Measurements from ENCODE around the gene APBA1.

The APBA1 gene

DNA sequence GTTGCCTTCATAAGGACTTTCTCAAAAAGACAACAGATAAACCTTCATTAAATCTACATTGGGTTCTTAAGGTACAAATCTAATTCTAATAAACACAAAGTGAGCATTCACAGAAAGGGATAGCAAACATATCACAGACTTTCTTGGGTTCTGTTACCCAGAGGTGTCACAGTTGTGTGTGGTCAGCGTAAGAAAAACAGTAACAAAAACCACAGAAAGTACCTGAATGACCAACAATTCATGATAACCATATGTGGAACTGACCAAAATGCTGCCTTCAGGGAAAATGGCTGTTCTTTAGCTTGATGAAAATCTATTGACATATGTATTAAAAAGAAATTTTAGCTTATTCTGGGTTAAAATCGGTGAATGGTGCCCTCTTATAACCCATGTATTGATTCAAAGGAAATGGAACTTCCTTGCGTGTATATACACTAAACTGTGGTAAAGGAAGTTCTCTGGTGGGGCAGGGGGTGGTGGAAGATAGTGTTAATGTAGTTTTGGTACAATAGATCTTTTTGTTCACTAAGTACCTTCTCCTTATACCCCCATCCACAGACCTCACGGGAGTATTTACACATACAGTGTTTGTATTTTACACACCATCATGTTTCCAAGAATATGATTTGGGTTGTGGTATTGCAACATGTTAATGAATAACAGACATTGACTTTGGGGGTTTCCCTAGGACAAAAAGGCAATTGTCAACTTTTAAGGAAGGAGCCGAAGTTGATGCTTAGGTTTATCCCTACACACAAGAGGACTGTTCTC is 152.5 kb downstream of the APBA1 start:
- DNase-seq (ENCODE audit: low read depth) = no peak

GRCh38 chr9:69516353-69517322 is 155.5 kb downstream of the APBA1 start:
- DNase-seq (ENCODE audit: low read depth) = no peak

DNA sequence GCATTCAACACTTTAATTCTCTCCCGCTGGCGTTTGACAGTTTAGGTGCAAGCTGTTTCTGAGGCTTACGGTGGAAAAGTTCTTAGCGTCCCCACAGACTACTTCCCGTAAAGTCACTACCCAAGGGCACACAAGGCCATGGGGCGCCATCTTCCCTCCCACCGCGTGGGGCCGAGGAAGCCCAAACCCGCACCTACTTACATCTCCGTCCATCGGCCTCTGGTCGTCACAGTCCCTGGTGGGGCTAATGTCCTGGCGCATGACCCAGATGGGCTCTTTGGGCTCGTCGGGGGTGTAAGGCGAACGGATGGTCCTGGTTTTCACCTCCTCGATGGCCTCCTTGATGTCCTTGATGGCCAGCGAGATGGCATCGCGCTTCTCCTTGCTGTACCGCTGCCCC is 156.4 kb downstream of the APBA1 start:
- no peak for DNase-seq (ENCODE audit: low read depth)

GRCh38 chr9:69513141-69513820 is 158.9 kb downstream of the APBA1 start:
- DNase-seq (ENCODE audit: low read depth) = no peak

GRCh38 chr9:69504058-69504457 is 168.1 kb downstream of the APBA1 start:
- no peak for DNase-seq (ENCODE audit: low read depth)

GRCh38 chr9:69502671-69503301 is 169.4 kb downstream of the APBA1 start:
- DNase-seq (ENCODE audit: low read depth) = no peak

- no peak for DNase-seq (ENCODE audit: low read depth)
Measured at GRCh38 chr9:69500896-69501295, 171.3 kb downstream of the APBA1 start.

DNA sequence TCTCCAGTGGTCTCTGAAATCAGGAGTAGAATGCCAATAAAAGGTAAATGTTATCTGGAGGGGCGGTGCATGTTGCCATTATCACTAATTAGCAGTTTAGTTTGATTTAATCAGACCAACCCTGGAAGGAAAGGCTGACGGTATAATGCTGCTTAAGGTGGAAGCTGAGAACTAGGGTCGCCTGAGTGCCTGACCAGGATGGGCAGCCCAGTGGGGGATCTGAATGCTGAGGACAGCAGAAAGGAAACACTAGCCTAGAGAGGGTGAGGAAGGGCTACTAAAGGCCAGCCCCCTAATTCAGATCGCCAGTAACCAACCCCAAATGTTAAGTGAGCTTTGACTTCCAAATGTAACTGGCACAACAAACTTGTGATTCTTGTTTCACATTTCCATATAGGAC is 172.2 kb downstream of the APBA1 start:
- no peak for DNase-seq (ENCODE audit: low read depth)

DNA sequence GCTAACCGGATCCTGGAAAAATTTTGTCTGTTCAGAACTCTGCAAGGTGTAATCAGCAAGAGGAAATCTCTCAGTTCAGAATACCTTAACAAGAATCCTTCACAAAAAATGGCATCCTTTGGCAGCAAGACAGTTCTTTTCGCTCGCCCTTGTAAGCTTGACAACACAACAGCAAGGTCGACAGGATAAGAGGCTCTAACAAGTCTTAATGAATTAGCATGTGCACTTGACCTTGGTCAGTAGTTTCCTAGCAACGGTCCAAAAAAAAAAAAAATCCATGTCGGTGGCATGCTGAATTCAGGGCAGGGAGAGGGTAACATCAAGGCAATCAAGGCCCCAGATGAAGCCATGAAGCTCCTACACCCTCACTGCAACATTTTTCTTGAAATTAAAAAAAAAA is 172.8 kb downstream of the APBA1 start:
- no peak for DNase-seq (ENCODE audit: low read depth)

- no peak for DNase-seq (ENCODE audit: low read depth)
Measured at GRCh38 chr9:69498470-69498869, 173.7 kb downstream of the APBA1 start.

DNA sequence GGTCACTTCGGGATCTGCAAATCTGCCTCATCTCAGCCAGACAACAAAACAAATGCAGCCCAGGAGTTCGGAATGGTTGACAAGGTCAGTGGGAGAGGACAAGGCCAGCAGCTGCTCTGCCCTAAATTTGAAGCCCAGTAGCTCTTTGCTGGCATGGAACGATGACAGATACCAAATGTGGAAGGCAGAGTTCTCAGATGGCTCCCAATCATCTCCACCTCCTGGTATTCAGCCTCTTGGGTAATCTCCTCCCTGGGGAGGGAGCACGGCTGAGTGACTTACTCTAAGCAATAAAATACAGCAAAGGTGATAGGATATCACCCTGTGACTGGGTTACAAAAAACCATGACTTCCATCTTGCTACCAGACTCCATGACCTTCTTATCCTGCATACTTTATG is 174.4 kb downstream of the APBA1 start:
- DNase-seq (ENCODE audit: low read depth) = no peak

GRCh38 chr9:69496846-69497450 is 175.2 kb downstream of the APBA1 start:
- no peak for DNase-seq (ENCODE audit: low read depth)

DNA sequence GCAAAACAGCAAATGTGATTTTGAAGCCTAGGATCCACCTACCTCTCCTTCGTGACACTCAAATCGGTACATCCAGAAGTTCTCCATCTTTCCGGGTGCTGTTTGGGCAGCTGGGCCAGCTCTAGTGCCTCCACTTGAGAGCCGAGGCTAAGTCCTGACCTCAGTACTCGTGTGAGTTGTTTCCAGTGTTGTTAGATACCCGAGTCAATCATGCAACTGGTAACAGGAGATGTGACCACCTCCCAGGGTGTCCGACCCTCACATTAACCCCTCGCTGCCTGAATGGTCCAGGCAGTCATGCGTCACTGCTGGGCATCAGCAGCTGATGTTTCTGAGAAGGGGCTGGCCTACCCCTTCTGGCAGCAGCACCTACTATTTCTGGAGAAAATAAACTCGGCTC is 176.9 kb downstream of the APBA1 start:
- no peak for DNase-seq (ENCODE audit: low read depth)

DNA sequence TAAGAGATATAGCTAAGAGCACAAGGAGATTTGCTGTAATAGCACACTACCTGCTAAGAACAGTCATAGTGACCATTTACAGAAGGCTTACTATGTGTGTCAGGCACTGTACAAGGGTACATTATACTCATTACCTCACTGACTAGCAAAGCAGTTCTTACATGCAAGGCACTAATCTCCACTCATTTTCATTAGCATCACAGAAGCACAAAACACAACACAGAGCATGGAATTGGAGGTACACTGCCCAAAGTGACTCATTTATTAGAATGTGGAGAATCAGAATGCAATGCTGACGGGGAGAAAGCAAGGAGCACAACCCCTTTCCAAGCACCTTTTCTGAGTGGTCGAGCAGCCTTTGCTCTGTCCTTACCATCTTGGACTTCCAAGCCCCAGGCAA is 177.4 kb downstream of the APBA1 start:
- DNase-seq (ENCODE audit: low read depth) = no peak

DNA sequence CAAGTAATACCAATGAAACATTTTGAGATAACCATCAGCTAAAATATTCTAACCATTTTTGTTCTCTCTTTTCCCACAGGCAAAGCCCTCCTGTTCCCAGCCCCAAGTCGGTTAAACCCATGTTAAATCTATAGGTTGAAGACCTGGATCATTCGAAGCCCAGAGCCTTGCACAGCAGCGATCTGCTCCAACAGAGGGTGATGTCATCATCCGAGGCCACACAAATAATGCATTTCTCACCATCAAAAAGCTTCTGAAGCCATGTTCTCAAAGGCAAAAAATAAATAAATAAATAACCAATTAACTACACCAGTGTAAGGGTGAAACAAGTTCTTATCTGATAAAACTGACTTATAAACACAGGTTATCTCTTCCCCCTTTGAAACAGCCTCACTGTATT is 178.0 kb downstream of the APBA1 start:
- DNase-seq (ENCODE audit: low read depth) = no peak

DNA sequence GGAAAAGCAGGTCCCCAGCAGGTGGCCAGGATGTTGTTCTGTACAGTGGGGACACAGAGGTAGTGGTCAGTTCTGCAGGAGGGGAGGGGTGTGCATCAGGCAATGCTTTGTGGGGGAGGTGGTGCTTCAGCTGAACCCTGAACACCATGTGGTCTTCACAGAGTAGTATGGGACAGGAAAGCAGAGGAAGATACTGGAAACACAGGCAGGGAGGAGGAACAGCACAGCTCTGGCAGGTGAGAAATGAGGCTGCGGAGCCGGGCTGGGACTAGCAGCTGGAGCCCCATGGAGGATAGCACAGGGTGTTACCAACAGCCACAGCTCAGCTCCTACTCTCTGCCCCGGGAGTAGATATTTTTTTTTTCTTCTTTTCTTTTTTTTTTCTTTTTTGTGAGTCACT is 185.7 kb downstream of the APBA1 start:
- DNase-seq (ENCODE audit: low read depth) = no peak

- DNase-seq (ENCODE audit: low read depth) = no peak
Measured at GRCh38 chr9:69485466-69485865, 186.7 kb downstream of the APBA1 start.

- no peak for DNase-seq (ENCODE audit: low read depth)
Measured at GRCh38 chr9:69483886-69484422, 188.2 kb downstream of the APBA1 start.

- DNase-seq (ENCODE audit: low read depth) = no peak
Measured at GRCh38 chr9:69476797-69477196, 195.4 kb downstream of the APBA1 start.

DNA sequence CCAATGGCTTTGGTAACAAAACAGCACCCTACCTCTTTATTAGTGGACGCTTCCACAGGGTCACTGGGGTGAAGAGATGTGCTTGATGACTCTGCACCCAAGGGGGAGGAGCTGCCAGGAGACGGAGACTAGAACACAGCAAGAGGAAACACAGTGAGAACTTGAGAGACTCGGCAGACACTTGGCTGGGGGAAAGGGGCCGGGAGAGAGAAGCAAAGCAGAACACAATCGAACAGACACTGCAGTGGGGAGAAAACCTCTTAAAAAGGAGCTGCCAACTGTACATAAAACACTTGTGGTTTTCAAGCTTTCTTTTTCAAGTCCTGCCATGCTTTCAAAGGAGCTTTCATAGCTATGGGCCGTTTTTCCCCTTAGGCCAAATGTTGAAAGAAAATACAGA is 196.2 kb downstream of the APBA1 start:
- no peak for DNase-seq (ENCODE audit: low read depth)

DNA sequence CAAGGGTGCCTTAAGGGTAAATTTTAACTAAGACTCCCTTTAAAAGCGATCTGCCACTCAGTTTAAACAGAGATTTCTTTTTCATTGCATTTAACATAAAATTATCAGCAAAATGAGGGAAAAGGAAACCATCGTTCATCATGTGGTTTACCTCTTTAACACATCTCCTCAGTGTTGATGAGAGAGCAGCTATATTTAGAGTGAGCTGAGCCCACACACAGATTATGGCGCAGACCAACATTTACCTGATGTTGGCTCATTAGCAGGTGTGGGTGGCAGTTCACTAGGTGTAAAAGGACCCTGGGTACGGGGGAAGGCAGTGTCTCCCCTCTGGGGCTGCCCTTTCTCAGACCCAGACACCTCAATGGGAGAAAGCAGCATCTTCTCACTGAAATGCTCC is 197.3 kb downstream of the APBA1 start:
- no peak for DNase-seq (ENCODE audit: low read depth)
